CD4-positive, alpha-beta T cell treated with Interleukin-17A for 4 hours (primary cell): ENCODE data around the gene PTPRK.

Experiments used
- DNase-seq: peaks from one replicate; pipeline ENCODE4 v3.0.0-alpha.2; 2020; ENCODE audit warnings: mixed read lengths

The PTPRK gene

GRCh38 chr6:127976111-127976510 lies 544.3 kb downstream of the PTPRK start:
- no peak for DNase-seq

- DNase-seq, result peak; percentile 40
Observed at GRCh38 chr6:127972815-127973214, 547.6 kb downstream of the PTPRK start.

GRCh38 chr6:127971945-127972391 lies 548.4 kb downstream of the PTPRK start:
- peak; percentile 62 for DNase-seq

- DNase-seq, result no peak
Observed at GRCh38 chr6:127971386-127971785, 549.0 kb downstream of the PTPRK start.

GRCh38 chr6:127969701-127970100 lies 550.7 kb downstream of the PTPRK start:
- no peak for DNase-seq

- no peak for DNase-seq
Observed at GRCh38 chr6:127968394-127968793, 552.0 kb downstream of the PTPRK start.

- DNase-seq, result peak; percentile 14
Observed at GRCh38 chr6:127967708-127968107, 552.7 kb downstream of the PTPRK start.

GRCh38 chr6:127966616-127967015 lies 553.8 kb downstream of the PTPRK start:
- no peak for DNase-seq

GRCh38 chr6:127963495-127963894 lies 556.9 kb downstream of the PTPRK start:
- no peak for DNase-seq

- no peak for DNase-seq
Observed at GRCh38 chr6:127959869-127960268, 560.5 kb downstream of the PTPRK start.

- DNase-seq, result no peak
Observed at GRCh38 chr6:127956956-127957355, 563.4 kb downstream of the PTPRK start.

GRCh38 chr6:127956260-127956888 lies 564.0 kb downstream of the PTPRK start:
- DNase-seq, result no peak

- no peak for DNase-seq
Observed at GRCh38 chr6:127954082-127954481, 566.3 kb downstream of the PTPRK start.

GRCh38 chr6:127952831-127953230 lies 567.6 kb downstream of the PTPRK start:
- no peak for DNase-seq

GRCh38 chr6:127952176-127952575 lies 568.2 kb downstream of the PTPRK start:
- DNase-seq, result no peak

- no peak for DNase-seq
Observed at GRCh38 chr6:127951172-127951917, 569.1 kb downstream of the PTPRK start.

GRCh38 chr6:127950566-127951145 lies 569.7 kb downstream of the PTPRK start:
- DNase-seq, result no peak

- DNase-seq, result no peak
Observed at GRCh38 chr6:127949251-127949650, 571.1 kb downstream of the PTPRK start.

- DNase-seq, result no peak
Observed at GRCh38 chr6:127946388-127946787, 574.0 kb downstream of the PTPRK start.

- DNase-seq, result no peak
Observed at GRCh38 chr6:127945434-127946097, 574.8 kb downstream of the PTPRK start.

- DNase-seq, result no peak
Observed at GRCh38 chr6:127941228-127941627, 579.2 kb downstream of the PTPRK start.

- DNase-seq, result no peak
Observed at GRCh38 chr6:127939442-127940066, 580.8 kb downstream of the PTPRK start.

- no peak for DNase-seq
Observed at GRCh38 chr6:127938701-127939100, 581.7 kb downstream of the PTPRK start.
